Memory B cell (primary cell): ENCODE data around the gene SDC1.

Experiments used
- ATAC-seq: fragments of 150-1000 bp; cut with Tn5 transposase; 2 replicates; pipeline ENCODE4 v1.10.0; 2021; ENCODE audit warnings: low read depth, mild to moderate bottlenecking, moderate library complexity
- DNase-seq, 2 donors: peaks; one replicate each; pipeline ENCODE4 v3.0.0; 2022; ENCODE audit warnings: low spot score in 2 of 2
- H3K27ac Mint-ChIP-seq: one replicate; pipeline ENCODE4 v1.8.0; 2022; ENCODE audit warnings: mild to moderate bottlenecking, moderate library complexity, mixed read lengths
- H3K27me3 Mint-ChIP-seq: one replicate; pipeline ENCODE4 v1.8.0; 2022; ENCODE audit warnings: mixed read lengths
- H3K36me3 Mint-ChIP-seq: one replicate; pipeline ENCODE4 v1.8.0; 2022; ENCODE audit warnings: mild to moderate bottlenecking, mixed read lengths
- H3K4me1 Mint-ChIP-seq: one replicate; pipeline ENCODE4 v1.8.0; 2022; ENCODE audit warnings: mixed read lengths
- H3K4me3 Mint-ChIP-seq: one replicate; pipeline ENCODE4 v1.8.0; 2022; ENCODE audit warnings: mild to moderate bottlenecking, moderate library complexity, mixed read lengths
- H3K9me3 Mint-ChIP-seq: one replicate; pipeline ENCODE4 v1.8.0; 2022; ENCODE audit warnings: mixed read lengths

SDC1 gene

DNA sequence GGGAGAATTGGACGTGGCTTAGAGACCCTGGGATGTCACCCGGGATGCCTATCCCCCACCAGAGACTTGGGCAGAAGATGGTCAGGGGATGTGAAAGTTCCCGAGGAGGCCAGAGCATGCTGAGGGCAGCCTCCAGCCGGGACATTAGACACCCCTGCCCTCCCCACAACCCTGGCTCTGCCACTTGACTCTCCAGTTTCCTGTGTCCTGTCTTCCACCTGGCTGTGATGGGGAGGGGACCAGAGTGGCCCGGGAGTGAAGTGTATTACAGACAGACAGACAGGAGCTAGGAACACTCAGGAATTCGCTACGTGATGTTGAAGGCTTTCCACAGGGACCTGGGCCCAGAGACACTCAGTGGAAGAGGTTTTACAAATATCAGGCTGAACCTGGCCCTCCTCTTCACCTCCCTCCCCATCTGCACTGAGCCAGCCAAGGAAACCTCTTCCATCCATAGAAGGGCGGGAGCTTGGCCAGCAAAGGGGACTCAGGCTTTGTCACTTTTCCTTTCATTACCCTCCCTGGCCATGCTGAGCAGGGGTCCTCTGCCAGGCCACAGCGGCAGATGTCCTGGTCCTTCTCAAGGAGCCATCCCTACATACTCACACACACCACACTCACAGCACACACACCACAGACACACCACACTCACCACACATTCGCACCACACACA lies 60.7 kb downstream of the SDC1 start:
- Mint-ChIP-seq H3K27ac (no peak overlapping the region), H3K4me1 (no peaks in the 10 kb centered on the region), H3K9me3 (peaks cover 1% of the 10 kb centered on the region), H3K4me3 (no peak overlapping the region), H3K36me3 (no peaks in the 10 kb centered on the region), H3K27me3 (peaks cover 4% of the 10 kb centered on the region)
- DNase-seq (no peak), ATAC-seq (no peak)

DNA sequence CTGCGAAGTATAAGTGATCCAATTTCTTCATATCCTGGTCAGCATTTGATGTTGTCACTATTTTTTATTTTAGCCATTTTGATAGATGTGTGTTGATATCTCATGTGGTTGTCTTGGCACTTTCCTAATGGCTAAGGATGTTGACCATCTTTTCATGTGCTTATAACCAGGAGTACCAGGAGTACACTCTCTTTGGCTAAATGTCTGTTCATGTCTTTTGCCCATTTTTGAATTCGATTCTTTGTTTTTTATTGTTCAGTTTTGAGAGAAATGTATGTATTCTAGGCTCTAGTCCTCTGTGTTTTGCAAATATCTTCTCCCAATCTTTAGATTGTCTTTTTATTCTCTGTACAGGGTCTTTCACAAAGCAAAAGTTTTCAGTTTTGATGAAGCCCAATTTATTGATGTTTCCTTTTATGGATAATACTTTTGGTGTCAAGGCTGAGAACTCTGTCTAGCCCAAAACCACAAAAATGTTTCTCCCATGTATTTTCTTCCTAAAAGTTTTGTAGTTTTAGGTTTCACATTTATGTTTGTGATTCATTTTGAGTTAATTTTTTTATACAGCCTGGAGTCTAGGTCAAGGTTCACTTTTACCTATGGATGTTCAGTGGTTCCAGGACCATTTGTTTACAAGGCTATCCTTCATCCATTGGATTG lies 65.4 kb downstream of the SDC1 start:
- ATAC-seq (no peak), DNase-seq (no peak)
- peaks cover 8% of the 10 kb centered on the region for H3K27me3 Mint-ChIP-seq
- H3K4me3 Mint-ChIP-seq: no peak overlapping the region
- H3K36me3 Mint-ChIP-seq: no peaks in the 10 kb centered on the region
- H3K9me3 Mint-ChIP-seq: peaks cover 1% of the 10 kb centered on the region
- H3K4me1 Mint-ChIP-seq: no peaks in the 10 kb centered on the region
- no peak overlapping the region for H3K27ac Mint-ChIP-seq

DNA sequence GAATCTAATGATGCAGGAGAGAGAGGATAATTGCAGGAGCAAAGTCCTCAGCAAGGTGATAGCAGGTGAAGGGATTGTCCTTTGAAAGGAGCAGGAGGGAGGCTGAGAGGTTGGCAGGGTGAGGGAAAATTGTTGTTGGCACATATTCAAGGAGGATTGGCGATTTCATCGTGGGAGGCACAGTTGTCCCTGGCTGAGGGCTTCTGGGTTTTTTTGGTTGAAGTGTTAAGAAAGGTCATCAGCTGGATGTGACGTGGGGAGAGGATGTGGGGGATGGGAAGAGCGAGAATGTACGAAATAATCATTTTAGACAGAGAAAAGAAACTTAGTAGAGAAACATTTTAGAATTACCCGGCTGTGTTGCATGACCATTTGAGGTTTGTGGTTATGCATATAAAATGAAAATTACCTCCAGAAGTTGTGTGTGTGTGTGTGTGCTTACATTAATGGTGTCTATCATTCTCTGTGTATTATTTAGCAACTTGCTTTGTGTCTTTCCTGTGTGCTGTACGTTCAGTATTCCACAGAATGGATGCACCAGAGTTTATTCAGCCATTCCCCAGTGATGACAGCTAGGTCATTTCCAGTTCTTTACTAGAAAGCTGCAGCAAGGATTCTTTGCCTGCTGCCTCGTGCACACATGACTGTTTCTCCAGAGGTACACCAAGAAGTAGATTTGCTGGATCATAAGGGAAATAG lies 67.6 kb downstream of the SDC1 start:
- ATAC-seq: no peak
- no peak for DNase-seq
- Mint-ChIP-seq H3K27ac (no peak overlapping the region), H3K36me3 (no peaks in the 10 kb centered on the region), H3K27me3 (peaks cover 14% of the 10 kb centered on the region), H3K4me3 (no peak overlapping the region), H3K9me3 (peaks cover 1% of the 10 kb centered on the region), H3K4me1 (no peaks in the 10 kb centered on the region)

DNA sequence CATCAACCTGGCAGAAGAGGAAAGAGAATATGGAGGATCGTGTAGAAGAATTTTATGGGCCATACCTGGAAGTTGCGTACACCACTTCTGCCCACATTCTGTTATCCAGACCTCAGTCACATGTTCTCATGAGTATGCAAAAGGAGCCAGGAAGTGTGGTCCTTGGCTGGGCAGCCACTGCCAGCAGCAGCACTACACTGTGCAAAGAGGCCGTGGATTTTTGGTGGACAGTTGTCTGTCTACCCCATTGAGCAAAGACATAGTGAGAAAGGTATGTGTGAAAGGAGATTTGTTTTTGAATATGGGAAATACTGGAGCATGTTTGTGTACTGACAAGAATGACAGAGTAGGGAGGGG lies 68.1 kb downstream of the SDC1 start:
- no peak for DNase-seq
- peaks cover 1% of the 10 kb centered on the region for H3K9me3 Mint-ChIP-seq

DNA sequence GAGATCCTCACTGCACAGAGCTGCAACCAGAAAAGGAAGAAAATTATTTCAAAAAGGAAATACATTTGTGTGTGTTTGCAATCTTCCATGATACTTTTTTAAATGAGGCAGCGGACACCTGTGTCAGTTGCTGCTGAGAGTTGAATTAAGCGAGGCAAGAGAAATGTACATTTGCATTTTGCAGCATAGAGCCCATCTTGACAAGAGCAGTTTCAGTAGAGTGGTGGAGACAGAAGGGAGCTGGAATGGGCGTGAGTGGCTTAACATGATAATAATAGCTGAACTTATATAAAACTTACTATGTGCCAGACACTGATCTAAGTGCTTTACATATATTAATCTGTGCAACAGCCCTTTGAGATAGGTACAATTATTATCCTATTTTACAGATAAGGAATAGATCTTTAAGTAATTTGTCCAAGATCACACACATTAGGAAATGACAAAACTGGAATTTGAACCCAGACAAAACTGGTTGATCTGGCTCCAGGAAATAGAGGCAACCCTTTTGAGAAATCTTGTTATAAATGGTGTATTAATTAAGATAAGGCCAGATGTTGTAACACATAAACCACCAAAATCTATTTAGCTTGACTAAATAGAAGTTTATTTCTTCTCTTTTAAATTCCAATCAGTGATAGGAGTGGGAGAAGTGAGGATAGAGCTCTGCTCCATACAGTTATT lies 68.7 kb downstream of the SDC1 start:
- H3K36me3 Mint-ChIP-seq: no peaks in the 10 kb centered on the region
- no peak for ATAC-seq
- no peak overlapping the region for H3K27ac Mint-ChIP-seq
- DNase-seq: no peak
- H3K27me3 Mint-ChIP-seq: peaks cover 12% of the 10 kb centered on the region
- peaks cover 1% of the 10 kb centered on the region for H3K9me3 Mint-ChIP-seq
- H3K4me1 Mint-ChIP-seq: no peaks in the 10 kb centered on the region
- H3K4me3 Mint-ChIP-seq: no peak overlapping the region

More for the DNA sequence above, 68.1 kb downstream of the SDC1 start:
- Mint-ChIP-seq H3K4me1 (no peaks in the 10 kb centered on the region), H3K36me3 (no peaks in the 10 kb centered on the region), H3K27ac (no peak overlapping the region), H3K27me3 (peaks cover 12% of the 10 kb centered on the region), H3K4me3 (no peak overlapping the region)
- no peak for ATAC-seq

DNA sequence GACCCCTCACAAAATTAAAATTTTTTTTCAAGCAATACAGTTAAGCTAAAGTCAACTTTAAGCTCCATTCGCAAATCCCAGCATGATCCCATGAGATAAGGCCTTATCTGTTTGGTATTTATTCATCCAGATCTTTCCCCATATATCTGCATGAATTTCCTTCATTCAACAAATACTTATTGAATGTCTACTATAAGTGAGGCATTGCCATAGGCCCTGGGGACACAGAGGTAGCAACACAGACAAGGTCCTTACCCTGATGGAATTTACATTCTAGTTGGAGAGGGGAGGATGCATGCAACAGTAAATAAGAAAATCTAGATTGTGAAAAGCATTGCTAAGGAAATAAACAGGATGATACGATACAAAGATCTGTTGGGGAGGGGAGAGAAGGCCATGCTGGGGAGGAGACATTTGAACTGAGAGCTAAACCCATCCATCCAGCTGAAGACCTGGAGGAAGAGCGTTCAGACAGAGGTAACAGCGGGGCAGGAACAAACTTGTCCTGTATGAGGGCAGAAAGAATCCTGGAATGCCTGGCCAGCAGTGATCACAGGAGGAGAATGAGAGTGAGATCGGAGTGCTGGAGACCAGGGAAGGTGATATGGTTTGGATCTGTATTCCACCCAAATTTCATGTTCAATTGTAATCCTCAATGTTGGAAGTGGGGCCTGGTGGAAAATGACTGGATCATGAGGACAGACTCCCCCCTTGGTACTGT lies 71.6 kb downstream of the SDC1 start:
- H3K9me3 Mint-ChIP-seq: no peaks in the 10 kb centered on the region
- DNase-seq (no peak), ATAC-seq (no peak)
- H3K27me3 Mint-ChIP-seq: peaks cover 20% of the 10 kb centered on the region
- H3K27ac Mint-ChIP-seq: no peak overlapping the region
- H3K4me1 Mint-ChIP-seq: no peaks in the 10 kb centered on the region
- H3K4me3 Mint-ChIP-seq: no peak overlapping the region
- no peaks in the 10 kb centered on the region for H3K36me3 Mint-ChIP-seq

DNA sequence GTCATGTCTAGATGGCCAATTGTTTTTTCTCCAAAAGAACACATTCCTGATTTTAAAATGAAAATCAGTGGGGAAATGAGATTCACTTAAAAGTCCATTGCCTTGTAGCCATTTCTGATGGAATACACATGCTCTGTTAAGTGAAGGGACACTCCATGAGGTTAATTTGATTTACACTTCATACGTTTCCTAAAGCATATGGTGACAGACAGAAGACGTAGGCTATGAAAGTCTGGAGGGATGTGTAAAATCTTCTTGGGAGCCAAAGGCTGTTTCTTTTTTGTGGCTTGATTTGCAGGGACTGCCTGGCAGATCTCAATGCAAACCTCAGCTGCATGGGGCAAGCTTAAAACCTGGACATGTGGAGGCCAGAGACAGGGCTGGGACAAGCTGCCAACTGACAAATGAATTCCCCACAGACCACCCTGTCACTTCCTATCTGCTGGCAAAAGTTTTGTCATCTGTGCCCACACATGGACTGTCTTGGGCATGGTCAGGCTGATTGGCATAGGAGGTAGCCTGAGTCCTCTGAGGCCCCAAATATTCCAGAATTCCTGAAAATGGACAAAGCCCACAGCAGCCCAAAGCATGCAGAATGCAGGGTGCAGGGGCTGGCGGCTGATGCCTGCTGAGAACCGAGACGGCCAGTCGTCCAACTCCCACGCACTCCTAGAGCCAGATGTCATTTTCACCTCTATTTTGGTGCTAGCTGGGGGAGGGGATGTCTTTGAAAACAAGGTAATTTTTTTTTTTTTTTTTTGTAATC lies 73.9 kb downstream of the SDC1 start:
- Mint-ChIP-seq H3K4me1 (peaks cover 2% of the 10 kb centered on the region), H3K27me3 (peaks cover 27% of the 10 kb centered on the region), H3K9me3 (peaks cover 3% of the 10 kb centered on the region), H3K27ac (no peak overlapping the region), H3K36me3 (no peaks in the 10 kb centered on the region), H3K4me3 (no peak overlapping the region)
- DNase-seq: no peak
- ATAC-seq: no peak
